ENCODE data around the gene GRHL1. TPM values are rescaled to one million over a fixed set of nuclear protein-coding genes. Genes with fewer than 3 reads are reported as not detected.
"Not testable (repeated sequence)": the region's sequence is repeated elsewhere in the genome, so short reads cannot be mapped to it uniquely, and the experiment has no call there.

Gene GRHL1
- total RNA-seq, 1 experiment from 2014 or later = 3.2 TPM

GRCh38 chr2:10009271-10009810 lies 57.8 kb downstream of the GRHL1 start:
- no peak for DNase-seq (ENCODE audit: low read depth)

- peak; percentile 74 for DNase-seq (ENCODE audit: low read depth)
Observed at GRCh38 chr2:10009811-10010781, 58.6 kb downstream of the GRHL1 start.

- not testable (repeated sequence) for DNase-seq (ENCODE audit: low read depth)
Observed at GRCh38 chr2:10010861-10011605, 59.5 kb downstream of the GRHL1 start.

- DNase-seq (ENCODE audit: low read depth) = not testable (repeated sequence)
Observed at GRCh38 chr2:10011606-10012325, 60.3 kb downstream of the GRHL1 start.

- not testable (repeated sequence) for DNase-seq (ENCODE audit: low read depth)
Observed at GRCh38 chr2:10012366-10012962, 61.0 kb downstream of the GRHL1 start.

DNA sequence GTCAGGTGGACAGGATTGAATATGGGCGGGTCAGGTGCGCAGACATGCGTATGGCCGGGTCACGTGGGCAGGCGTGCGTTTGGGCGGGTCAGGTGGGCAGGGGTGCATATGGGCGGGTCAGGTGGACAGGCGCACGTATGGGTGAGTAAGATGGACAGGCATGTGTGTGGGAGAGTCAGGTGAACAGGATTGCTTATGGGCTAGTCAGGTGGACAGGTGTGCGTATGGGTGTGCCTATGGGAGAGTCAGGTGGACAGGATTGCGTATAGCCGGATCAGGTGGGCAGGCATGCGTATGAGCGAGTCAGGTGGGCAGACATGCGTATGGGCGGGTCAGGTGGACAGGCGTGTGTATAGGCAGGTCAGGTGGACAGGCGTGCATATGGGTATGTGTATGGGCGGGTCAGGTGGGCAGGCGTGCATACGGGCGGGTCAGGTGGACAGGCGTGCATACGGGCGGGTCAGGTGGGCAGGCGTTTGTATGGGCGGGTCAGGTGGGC lies 61.5 kb downstream of the GRHL1 start:
- no peak for DNase-seq (ENCODE audit: low read depth)

- DNase-seq (ENCODE audit: low read depth) = not testable (repeated sequence)
Observed at GRCh38 chr2:10013651-10014417, 62.3 kb downstream of the GRHL1 start.

DNA sequence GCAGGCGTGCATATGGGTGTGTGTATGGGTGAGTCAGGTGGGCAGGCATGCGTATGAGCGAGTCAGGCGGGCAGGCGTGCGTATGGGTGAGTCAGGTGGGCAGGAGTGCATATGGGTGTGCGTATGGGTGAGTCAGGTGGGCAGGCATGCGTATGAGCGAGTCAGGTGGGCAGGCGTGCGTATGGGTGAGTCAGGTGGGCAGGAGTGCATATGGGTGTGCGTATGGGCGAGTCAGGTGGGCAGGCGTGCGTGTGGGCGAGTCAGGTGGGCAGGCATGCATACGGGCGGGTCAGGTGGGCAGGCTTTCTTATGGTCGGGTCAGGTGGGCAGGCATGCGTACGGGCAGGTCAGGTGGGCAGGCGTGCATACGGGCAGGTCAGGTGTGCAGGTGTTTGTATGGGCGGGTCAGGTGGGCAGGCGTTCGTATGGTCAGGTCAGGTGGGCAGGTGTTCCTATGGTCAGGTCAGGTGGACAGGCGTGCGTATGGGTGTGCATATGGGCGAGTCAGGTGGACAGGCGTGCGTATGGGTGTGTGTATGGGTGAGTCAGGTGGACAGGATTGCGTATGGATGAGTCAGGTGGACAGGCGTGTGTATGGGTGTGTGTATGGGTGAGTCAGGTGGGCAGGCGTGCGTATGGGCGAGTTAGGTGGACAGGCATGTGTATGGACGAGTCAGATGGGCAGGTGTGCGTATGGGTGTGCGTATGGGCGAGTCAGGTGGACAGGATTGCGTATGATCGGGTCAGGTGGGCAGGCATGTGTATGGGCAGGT lies 63.1 kb downstream of the GRHL1 start:
- no peak for DNase-seq (ENCODE audit: low read depth)

GRCh38 chr2:10015376-10015989 lies 64.0 kb downstream of the GRHL1 start:
- not testable (repeated sequence) for DNase-seq (ENCODE audit: low read depth)

GRCh38 chr2:10016001-10016801 lies 64.7 kb downstream of the GRHL1 start:
- no peak for DNase-seq (ENCODE audit: low read depth)

- DNase-seq (ENCODE audit: low read depth) = no peak
Observed at GRCh38 chr2:10016802-10017258, 65.3 kb downstream of the GRHL1 start.

DNA sequence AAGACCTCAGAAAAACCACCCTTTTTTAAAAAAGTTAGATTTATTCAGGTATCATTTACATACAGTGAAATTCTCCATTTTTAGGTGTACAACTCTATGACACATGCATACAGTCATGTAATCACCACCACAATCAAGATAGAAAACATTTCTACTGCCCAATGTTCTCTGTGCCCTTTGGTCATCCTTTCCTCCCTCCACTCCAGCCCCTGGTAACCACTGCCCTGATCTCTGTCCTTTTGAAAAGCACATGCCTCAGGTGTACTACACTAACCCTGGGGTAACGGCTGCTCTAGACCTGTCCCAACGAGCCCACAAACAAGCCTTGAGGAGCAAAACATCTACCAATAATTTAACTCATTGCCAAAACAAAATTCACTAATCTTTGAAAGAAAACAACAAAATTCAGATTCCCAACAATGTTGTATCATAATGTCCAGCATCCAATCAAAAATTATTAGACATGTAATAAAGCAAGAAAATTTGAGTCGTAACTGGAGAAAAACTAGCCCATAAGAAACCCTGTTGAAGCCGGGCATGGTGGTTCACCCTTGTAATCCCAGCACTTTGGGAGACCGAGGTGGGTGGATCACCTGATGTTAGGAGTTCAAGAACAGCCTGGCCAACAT lies 65.9 kb downstream of the GRHL1 start:
- DNase-seq (ENCODE audit: low read depth) = no peak

GRCh38 chr2:10019174-10019573 lies 67.7 kb downstream of the GRHL1 start:
- no peak for DNase-seq (ENCODE audit: low read depth)

DNA sequence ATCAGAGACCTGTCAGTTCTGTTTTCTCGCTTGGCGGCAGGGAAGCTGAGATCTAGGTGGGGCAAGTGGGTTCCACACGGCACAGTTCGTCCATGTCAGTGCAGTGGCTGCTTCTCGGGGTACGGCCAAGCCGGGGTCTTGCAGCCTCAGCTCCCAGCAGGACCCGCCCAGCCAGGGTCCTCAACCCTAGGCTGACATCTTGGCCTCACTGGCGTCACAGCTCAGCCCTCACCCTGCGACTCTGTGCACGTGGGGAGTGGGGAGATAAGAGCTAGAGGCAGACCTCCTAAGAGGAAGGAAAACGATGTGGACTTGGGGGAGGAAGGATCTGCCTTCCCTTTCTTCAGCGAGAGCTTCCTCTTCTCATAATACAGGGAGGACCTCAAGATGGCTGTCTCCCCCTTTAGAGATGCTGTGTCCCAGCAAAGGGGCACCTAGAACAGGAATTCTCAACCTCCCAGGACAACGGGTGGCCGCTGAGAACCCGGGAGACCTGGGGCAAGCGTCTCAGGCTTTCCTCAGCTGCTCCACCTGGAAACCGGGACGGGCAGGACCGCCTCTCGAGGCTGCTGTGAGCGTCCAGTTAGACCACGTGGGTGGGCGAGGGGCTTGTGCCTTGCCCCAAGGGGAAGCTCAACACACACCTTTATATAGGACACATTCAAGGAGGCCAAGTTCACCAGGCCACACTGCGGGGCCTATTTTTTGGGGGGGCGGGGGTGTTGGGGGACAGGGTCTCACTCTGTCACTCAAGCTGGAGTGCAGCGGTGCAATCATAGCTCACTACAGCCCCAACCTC lies 68.3 kb downstream of the GRHL1 start:
- no peak for DNase-seq (ENCODE audit: low read depth)

DNA sequence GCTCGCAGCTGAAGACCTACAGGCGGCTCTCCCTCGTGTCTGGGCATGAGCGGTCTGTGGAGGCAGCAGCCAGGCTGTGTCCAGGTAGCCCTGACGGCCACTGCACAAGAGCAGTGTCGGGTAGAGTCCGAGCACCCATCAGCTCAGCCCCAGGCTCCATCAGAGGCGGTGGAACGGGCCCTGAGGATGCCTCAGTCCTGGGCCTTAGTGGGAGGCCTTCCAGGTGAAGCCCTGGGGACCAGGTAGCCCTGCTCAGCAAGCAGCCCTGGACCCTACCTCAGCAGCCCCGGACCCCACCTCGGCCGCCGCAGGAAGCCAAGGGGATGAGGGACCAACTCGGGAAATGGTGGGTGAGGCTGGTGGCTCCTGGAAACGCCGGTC lies 70.5 kb downstream of the GRHL1 start:
- DNase-seq (ENCODE audit: low read depth) = no peak

GRCh38 chr2:10022445-10022844 lies 71.0 kb downstream of the GRHL1 start:
- no peak for DNase-seq (ENCODE audit: low read depth)

Data from M059J (cell line).